Esophagus muscularis mucosa (tissue), 3 donors: ENCODE measurements around the gene TESK1.

Source experiments
- CTCF ChIP-seq, 3 experiments: fragments of 200-600 bp in 2 of 3; fragments of 450-650 bp in 1 of 3; sonication (generic) in 2 of 3; IDR thresholded peaks; one replicate each; pipeline ENCODE4 v1.5.1; 2017 to 2019; ENCODE audit warnings: antibody characterized with exemption in 3 of 3, mild to moderate bottlenecking in 2 of 3, moderate library complexity in 1 of 3
- POLR2A ChIP-seq: fragments of 450-650 bp; IDR thresholded peaks from one replicate; pipeline ENCODE4 v1.6.1; 2017; ENCODE audit warnings: antibody characterized with exemption, moderate library complexity, mild to moderate bottlenecking, low read depth
- POLR2AphosphoS5 ChIP-seq, 2 donors: sonication (generic); formaldehyde crosslinking; IDR thresholded peaks; one replicate each; pipeline ENCODE4 v1.6.1; 2017; ENCODE audit warnings: antibody characterized with exemption in 2 of 2

- TF ChIP-seq CTCF (IDR thresholded peaks at IDR 0.05) (no peak), POLR2AphosphoS5 (IDR thresholded peaks at IDR 0.05) (no peak), POLR2A (no peak)
Observed at GRCh38 chr9:35598866-35599590, 6.0 kb upstream of the TESK1 start.
